Hepatocyte (in vitro differentiated cells): Measurements from ENCODE around the gene COL4A2. TPM values are rescaled to one million over a fixed set of nuclear protein-coding genes. Genes with fewer than 3 reads are reported as not detected.
A peak's percentile ranks its signal among the peaks of the same experiment; 100 is the strongest.

Experiments
- DNase-seq: peaks from one replicate; pipeline ENCODE4 v3.0.0-alpha.2; 2016; ENCODE audit warnings: low spot score
- H2AFZ ChIP-seq: fragments of 200-600 bp; sonication (generic); 2 replicates; pipeline ENCODE4 v1.6.0; 2016; ENCODE audit warnings: antibody characterized with exemption, mild to moderate bottlenecking
- H3K27ac ChIP-seq: fragments of 200-600 bp; sonication (generic); 2 replicates; pipeline ENCODE4 v1.5.1; 2016; ENCODE audit warnings: mild to moderate bottlenecking
- H3K27me3 ChIP-seq: fragments of 200-600 bp; sonication (generic); 2 replicates; pipeline ENCODE4 v1.6.1; 2016
- H3K36me3 ChIP-seq: fragments of 200-600 bp; sonication (generic); replicated peaks from 2 replicates; pipeline ENCODE4 v1.5.1; 2016; ENCODE audit warnings: low read depth; ENCODE audit not compliant: insufficient read depth
- H3K4me1 ChIP-seq: fragments of 200-600 bp; sonication (generic); 2 replicates; pipeline ENCODE4 v1.5.1; 2016; ENCODE audit warnings: mild to moderate bottlenecking, moderate library complexity; ENCODE audit not compliant: insufficient read depth
- H3K4me2 ChIP-seq: fragments of 200-600 bp; sonication (generic); 2 replicates; pipeline ENCODE4 v1.6.0; 2016
- H3K4me3 ChIP-seq: fragments of 200-600 bp; sonication (generic); 2 replicates; pipeline ENCODE4 v1.5.1; 2016; ENCODE audit warnings: mild to moderate bottlenecking
- H3K79me2 ChIP-seq: fragments of 200-600 bp; sonication (generic); 2 replicates; pipeline ENCODE4 v1.6.0; 2017; ENCODE audit warnings: mild to moderate bottlenecking
- H3K9me2 ChIP-seq: fragments of 200-600 bp; sonication (generic); replicated peaks from 2 replicates; pipeline ENCODE4 v1.6.0; 2017; ENCODE audit warnings: mild to moderate bottlenecking; ENCODE audit not compliant: insufficient read depth
- H3K9me3 ChIP-seq: fragments of 200-600 bp; sonication (generic); 2 replicates; pipeline ENCODE4 v1.5.1; 2016; ENCODE audit warnings: low read depth, mild to moderate bottlenecking
- H4K20me1 ChIP-seq: fragments of 200-600 bp; sonication (generic); 2 replicates; pipeline ENCODE4 v1.6.0; 2016; ENCODE audit warnings: mild to moderate bottlenecking; ENCODE audit not compliant: insufficient read depth, poor library complexity, severe bottlenecking
- CTCF ChIP-seq: fragments of 200-600 bp; sonication (generic); IDR thresholded peaks from 2 replicates; pipeline ENCODE4 v1.5.1; 2016; ENCODE audit warnings: antibody characterized with exemption, mild to moderate bottlenecking; ENCODE audit not compliant: poor library complexity
- EZH2 ChIP-seq: fragments of 200-600 bp; sonication (generic); IDR thresholded peaks from 2 replicates; pipeline ENCODE4 v1.6.1; 2016; ENCODE audit warnings: antibody characterized with exemption, mild to moderate bottlenecking, borderline replicate concordance
- EZH2phosphoT487 ChIP-seq: fragments of 200-600 bp; sonication (generic); IDR thresholded peaks from one replicate; pipeline ENCODE4 v1.6.1; 2018; ENCODE audit warnings: antibody characterized with exemption, mild to moderate bottlenecking, low read depth, moderate library complexity; ENCODE audit not compliant: unreplicated experiment, severe bottlenecking
- WGBS: methylation state at CpG from one replicate; pipeline ENCODE4 v1.1.6; 2016; ENCODE audit warnings: low lambda C conversion rate; ENCODE audit errors: missing lambda C conversion rate; 5-methylcytosine and 5-hydroxymethylcytosine counted together
- polyA plus RNA-seq: library from polyadenylated mRNA; unstranded; fragments of >200 nt; fragmentation: Nextera tagmentation; extraction: Ambion mirVana; gene quantifications from 2 replicates; pipeline ENCODE4 v1.2.1, GENCODE V29; 2016
- total RNA-seq: library from RNA; depleted of rRNA; stranded (reverse); fragments of >200 nt; gene quantifications from 2 replicates; pipeline ENCODE4 v1.2.3, GENCODE V29; 2014

COL4A2 gene
- total and polyA plus RNA-seq, 2 experiments from 2014 or later = 171 to 221 TPM

DNA sequence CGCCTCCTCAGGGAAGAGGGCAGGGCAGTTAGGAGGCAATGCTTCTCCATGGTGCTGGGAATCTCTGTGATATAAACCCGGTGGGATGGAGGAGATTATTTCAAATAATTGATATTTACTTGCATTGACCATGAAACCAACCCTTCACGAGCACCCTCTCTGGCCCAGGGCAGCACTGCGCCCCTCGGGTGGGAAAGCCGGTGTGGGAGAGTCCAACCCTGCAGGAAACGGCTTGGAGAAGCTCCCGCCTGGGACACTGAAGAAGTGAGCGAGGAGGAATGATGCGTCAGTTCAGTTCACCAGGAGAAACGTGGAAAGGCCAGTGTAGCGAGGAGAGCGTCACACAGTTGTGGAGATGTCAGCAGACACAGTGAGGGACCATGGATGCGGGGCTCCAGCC lies 99.9 kb downstream of the COL4A2 start:
- Histone ChIP-seq H3K36me3 (no peaks in the 10 kb centered on the region), H3K27me3 (no peaks in the 10 kb centered on the region), H3K4me3 (no peak overlapping the region), H3K4me2 (no peak overlapping the region), H3K27ac (no peak overlapping the region), H4K20me1 (no peaks in the 10 kb centered on the region), H3K9me2 (no peaks in the 10 kb centered on the region), H3K79me2 (peaks cover 3% of the 10 kb centered on the region), H3K4me1 (peaks cover 15% of the 10 kb centered on the region), H2AFZ (no peak overlapping the region), H3K9me3 (no peaks in the 10 kb centered on the region)
- TF ChIP-seq EZH2phosphoT487 (no peak), CTCF (no peak), EZH2 (no peak)
- DNase-seq = no peak
- 98% methylated on average over 14 of the region's 14 CpGs for WGBS

DNA sequence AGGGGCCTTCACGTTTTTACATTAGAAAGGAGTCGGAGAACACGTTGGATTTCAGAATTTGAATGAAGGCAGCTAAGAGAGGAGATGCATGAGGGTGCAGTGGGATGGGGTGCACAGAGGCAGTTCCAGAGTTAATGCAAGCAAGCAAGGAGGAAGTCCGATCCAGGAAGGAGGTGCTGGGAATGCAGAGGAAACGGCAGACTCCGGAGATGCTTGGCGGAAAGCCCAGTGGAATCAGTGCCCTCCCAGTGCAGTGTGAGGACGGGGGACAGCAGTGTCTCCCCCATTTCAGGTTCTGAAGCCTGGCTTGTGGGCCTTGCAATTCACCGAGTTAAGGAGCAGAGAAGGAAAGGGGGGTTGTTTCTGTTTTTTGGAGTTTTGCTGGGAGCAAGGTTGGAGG lies 100.4 kb downstream of the COL4A2 start:
- peaks cover 16% of the 10 kb centered on the region for H3K4me1 ChIP-seq
- no peak for DNase-seq
- TF ChIP-seq EZH2 (no peak), CTCF (no peak), EZH2phosphoT487 (no peak)
- H3K79me2 ChIP-seq = peaks cover 3% of the 10 kb centered on the region
- 68% methylated on average over 9 of the region's 9 CpGs for WGBS
- no peaks in the 10 kb centered on the region for H3K9me2 ChIP-seq
- no peak overlapping the region for H3K4me2 ChIP-seq
- no peaks in the 10 kb centered on the region for H3K9me3 ChIP-seq
- no peaks in the 10 kb centered on the region for H3K36me3 ChIP-seq
- H4K20me1 ChIP-seq = no peaks in the 10 kb centered on the region
- no peak overlapping the region for H3K4me3 ChIP-seq
- no peak overlapping the region for H3K27ac ChIP-seq
- no peak overlapping the region for H2AFZ ChIP-seq
- H3K27me3 ChIP-seq = no peaks in the 10 kb centered on the region

GRCh38 chr13:110408286-110408685 lies 101.2 kb downstream of the COL4A2 start:
- Histone ChIP-seq H3K4me2 (no peak overlapping the region), H2AFZ (no peak overlapping the region), H3K27ac (no peak overlapping the region), H3K9me3 (no peaks in the 10 kb centered on the region), H3K9me2 (no peaks in the 10 kb centered on the region), H3K79me2 (peaks cover 3% of the 10 kb centered on the region), H3K27me3 (no peaks in the 10 kb centered on the region), H3K4me1 (peaks cover 21% of the 10 kb centered on the region), H3K36me3 (no peaks in the 10 kb centered on the region), H3K4me3 (no peak overlapping the region), H4K20me1 (no peaks in the 10 kb centered on the region)
- WGBS = 92% methylated on average over 12 of the region's 12 CpGs
- TF ChIP-seq EZH2 (no peak), EZH2phosphoT487 (no peak), CTCF (no peak)
- DNase-seq = no peak

- H3K36me3 ChIP-seq = no peaks in the 10 kb centered on the region
- no peaks in the 10 kb centered on the region for H3K79me2 ChIP-seq
- no peak overlapping the region for H3K4me3 ChIP-seq
- H3K27me3 ChIP-seq = no peaks in the 10 kb centered on the region
- no peak for DNase-seq
- H2AFZ ChIP-seq = no peak overlapping the region
- no peaks in the 10 kb centered on the region for H3K9me2 ChIP-seq
- H3K4me2 ChIP-seq = no peak overlapping the region
- peak overlapping the region; percentile 53 for H3K27ac ChIP-seq
- no peak for TF ChIP-seq CTCF
- no peak for TF ChIP-seq EZH2phosphoT487
- TF ChIP-seq EZH2 = no peak
- H3K9me3 ChIP-seq = no peaks in the 10 kb centered on the region
- H3K4me1 ChIP-seq = peaks cover 21% of the 10 kb centered on the region
- no peaks in the 10 kb centered on the region for H4K20me1 ChIP-seq
- 77% methylated on average over 13 of the region's 13 CpGs for WGBS
Measured at GRCh38 chr13:110409581-110409992, 102.5 kb downstream of the COL4A2 start.
